Suprapubic skin (tissue), 4 donors: ENCODE data around the gene PAIP2. TPM values are rescaled to one million over a fixed set of nuclear protein-coding genes. Genes with fewer than 3 reads are reported as not detected.

Experiments
- DNase-seq, 2 donors: peaks; one replicate each; pipeline ENCODE4 v3.0.0-alpha.2; 2019; ENCODE audit warnings: low spot score in 2 of 2
- H3K27ac ChIP-seq: fragments of 200-600 bp; sonication (generic); one replicate; pipeline ENCODE4 v1.5.1; 2019
- H3K27me3 ChIP-seq: fragments of 200-600 bp; sonication (generic); one replicate; pipeline ENCODE4 v1.5.1; 2019
- H3K36me3 ChIP-seq: fragments of 200-600 bp; sonication (generic); one replicate; pipeline ENCODE4 v1.5.1; 2019
- H3K4me1 ChIP-seq: fragments of 200-600 bp; sonication (generic); one replicate; pipeline ENCODE4 v1.5.1; 2019
- H3K4me3 ChIP-seq: fragments of 200-600 bp; sonication (generic); one replicate; pipeline ENCODE4 v1.5.1; 2019; ENCODE audit warnings: mild to moderate bottlenecking
- H3K9me3 ChIP-seq: fragments of 200-600 bp; sonication (generic); one replicate; pipeline ENCODE4 v1.5.1; 2019
- EP300 ChIP-seq: sonication (generic); formaldehyde crosslinking; IDR thresholded peaks from one replicate; pipeline ENCODE4 v1.6.1; 2017; ENCODE audit warnings: antibody characterized with exemption
- POLR2A ChIP-seq, 2 donors: fragments of 450-650 bp; IDR thresholded peaks; one replicate each; pipeline ENCODE4 v1.6.1; 2017; ENCODE audit warnings: antibody characterized with exemption in 2 of 2, mild to moderate bottlenecking in 2 of 2, moderate library complexity in 2 of 2
- POLR2AphosphoS5 ChIP-seq, 3 donors: sonication (generic); formaldehyde crosslinking; IDR thresholded peaks; one replicate each; pipeline ENCODE4 v1.6.1; 2017; ENCODE audit warnings: antibody characterized with exemption in 3 of 3
- WGBS: methylation state at CpG from one replicate; pipeline ENCODE4 v1.1.5; 2018; 5-methylcytosine and 5-hydroxymethylcytosine counted together
- total RNA-seq, 4 donors: library from RNA; depleted of rRNA; stranded (reverse); fragments of >200 nt; gene quantifications; one replicate each; pipeline ENCODE4 v1.1.0, GENCODE V29; 2016
- TF ChIP-seq, protein P1 (sequence below), 2 donors: fragments of 200-600 bp in 1 of 2; fragments of 450-650 bp in 1 of 2; sonication (generic) in 1 of 2; IDR thresholded peaks; one replicate each; pipeline ENCODE4 v1.5.1; 2016 to 2019; ENCODE audit warnings: antibody characterized with exemption in 2 of 2, mild to moderate bottlenecking in 1 of 2, moderate library complexity in 1 of 2

Gene PAIP2
- total RNA-seq, 4 donors from 2014 or later: 50.3 to 71.0 (median 53.5) TPM

DNA sequence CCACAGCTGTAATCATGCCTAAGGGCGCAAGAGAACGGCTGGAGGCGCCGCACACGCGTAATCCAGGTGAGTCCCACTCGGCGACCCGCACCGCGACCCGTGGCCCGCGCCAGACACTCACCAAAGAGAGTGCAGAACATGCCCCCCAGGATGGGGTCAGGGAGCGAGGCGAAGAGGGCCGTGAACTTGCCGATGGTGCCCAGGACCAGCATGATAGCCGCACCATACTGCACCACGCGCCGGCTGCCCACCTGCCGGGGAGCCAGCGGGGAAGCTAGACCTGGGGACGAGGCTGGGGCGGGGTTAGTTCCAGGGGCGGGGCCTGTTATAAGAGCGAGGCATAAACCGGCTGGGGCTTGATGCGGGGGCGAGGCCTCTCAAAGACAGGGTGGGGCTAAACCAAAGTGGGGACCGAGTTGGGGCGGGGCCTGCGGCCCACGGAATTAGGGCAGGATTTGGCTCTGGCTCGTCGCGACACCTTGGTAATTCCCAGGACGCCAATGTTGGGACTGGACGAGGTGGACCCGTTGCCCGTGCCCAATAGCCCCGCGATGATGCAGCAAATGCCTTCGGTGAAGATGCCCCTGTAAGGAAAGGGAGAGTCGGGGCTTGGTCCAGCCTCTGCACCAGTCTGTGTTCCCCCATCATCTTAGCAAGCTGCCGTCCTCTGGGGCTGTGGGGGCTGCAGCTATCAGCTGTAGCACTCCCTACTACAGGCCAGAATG is 36.6 kb downstream of the PAIP2 start:
- no peak overlapping the region for H3K27ac ChIP-seq
- peaks cover 27% of the 10 kb centered on the region for H3K4me1 ChIP-seq
- no peak for TF ChIP-seq EP300
- TF ChIP-seq, protein P1, sequence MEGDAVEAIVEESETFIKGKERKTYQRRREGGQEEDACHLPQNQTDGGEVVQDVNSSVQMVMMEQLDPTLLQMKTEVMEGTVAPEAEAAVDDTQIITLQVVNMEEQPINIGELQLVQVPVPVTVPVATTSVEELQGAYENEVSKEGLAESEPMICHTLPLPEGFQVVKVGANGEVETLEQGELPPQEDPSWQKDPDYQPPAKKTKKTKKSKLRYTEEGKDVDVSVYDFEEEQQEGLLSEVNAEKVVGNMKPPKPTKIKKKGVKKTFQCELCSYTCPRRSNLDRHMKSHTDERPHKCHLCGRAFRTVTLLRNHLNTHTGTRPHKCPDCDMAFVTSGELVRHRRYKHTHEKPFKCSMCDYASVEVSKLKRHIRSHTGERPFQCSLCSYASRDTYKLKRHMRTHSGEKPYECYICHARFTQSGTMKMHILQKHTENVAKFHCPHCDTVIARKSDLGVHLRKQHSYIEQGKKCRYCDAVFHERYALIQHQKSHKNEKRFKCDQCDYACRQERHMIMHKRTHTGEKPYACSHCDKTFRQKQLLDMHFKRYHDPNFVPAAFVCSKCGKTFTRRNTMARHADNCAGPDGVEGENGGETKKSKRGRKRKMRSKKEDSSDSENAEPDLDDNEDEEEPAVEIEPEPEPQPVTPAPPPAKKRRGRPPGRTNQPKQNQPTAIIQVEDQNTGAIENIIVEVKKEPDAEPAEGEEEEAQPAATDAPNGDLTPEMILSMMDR (IDR thresholded peaks at IDR 0.05): no peak
- TF ChIP-seq POLR2AphosphoS5 (IDR thresholded peaks at IDR 0.05): no peak
- no peak for TF ChIP-seq POLR2A (IDR thresholded peaks at IDR 0.05)
- no peaks in the 10 kb centered on the region for H3K27me3 ChIP-seq
- peaks cover 8% of the 10 kb centered on the region for H3K36me3 ChIP-seq
- H3K4me3 ChIP-seq: no peak overlapping the region
- no peaks in the 10 kb centered on the region for H3K9me3 ChIP-seq
- peak; percentile 63 to 73 for DNase-seq
- WGBS: 65% methylated on average over 47 of the region's 47 CpGs

DNA sequence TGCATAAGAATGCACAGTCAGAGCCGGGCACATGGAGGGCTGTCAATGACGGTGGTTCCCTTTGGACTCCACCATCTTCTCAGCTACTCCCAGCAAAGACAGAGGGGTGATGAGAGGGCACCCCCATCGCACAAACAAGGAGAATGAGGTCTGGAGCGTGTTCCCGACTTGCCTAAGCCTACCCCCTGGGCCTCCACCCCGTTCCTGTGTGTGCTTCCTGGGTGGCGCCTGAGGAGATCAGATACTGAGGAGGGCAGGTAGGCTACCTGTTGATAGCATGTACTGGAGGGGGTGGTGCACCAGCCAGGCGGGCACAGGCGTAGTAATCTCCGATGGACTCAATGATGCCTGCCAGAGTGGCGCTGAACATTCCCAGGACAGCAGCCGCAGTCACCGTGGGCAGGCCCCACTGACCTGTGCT is 37.3 kb downstream of the PAIP2 start:
- TF ChIP-seq POLR2A (IDR thresholded peaks at IDR 0.05) (no peak), EP300 (no peak), POLR2AphosphoS5 (IDR thresholded peaks at IDR 0.05) (no peak)
- TF ChIP-seq, protein P1 (IDR thresholded peaks at IDR 0.05): no peak
- H3K27ac ChIP-seq: no peak overlapping the region
- peak; percentile 56 to 77 for DNase-seq

DNA sequence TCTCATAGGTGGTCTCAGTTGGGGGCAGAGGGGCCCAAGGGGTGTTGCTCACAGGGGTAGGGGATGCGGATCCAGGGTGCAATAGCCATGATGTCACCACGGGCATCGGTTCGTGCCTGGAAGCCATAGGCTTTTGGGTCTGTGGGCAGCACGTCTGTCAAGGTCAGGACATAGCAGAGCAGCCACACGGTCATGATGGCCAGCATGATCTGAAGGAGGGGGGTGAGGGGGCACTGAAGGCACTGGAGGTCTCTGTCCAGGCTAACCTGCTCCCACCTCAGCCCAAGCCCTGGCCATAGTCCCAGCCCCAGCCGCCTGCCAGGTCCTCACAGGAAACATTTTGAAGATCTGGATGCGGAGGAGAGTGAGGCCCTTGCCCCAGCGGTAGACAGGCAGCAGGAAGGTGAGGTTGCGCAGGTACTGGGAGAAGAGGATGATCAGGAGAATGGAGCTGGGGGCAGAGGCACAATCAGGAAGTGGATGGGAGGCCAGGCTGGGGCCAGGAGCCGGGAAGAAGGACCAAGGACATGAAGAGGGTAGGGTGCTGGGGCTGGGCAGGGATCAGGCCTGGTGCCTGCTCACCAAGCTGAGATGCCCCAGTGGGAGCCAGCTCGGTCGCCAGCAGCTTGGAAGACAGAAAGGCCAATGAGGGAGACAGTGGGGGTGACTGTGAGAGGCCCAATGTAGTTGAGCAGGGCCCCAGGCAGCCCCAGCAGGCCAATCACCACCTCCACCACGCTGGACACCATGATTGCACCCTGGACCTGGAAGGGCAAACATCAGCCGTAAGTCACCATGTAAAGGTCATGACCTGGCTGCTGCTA is 38.2 kb downstream of the PAIP2 start:
- DNase-seq: peak; percentile 52 to 75
- 91% methylated on average over 12 of the region's 15 CpGs for WGBS
- no peak overlapping the region for H3K4me3 ChIP-seq
- H3K4me1 ChIP-seq: peaks cover 33% of the 10 kb centered on the region
- H3K36me3 ChIP-seq: peaks cover 4% of the 10 kb centered on the region
- no peaks in the 10 kb centered on the region for H3K27me3 ChIP-seq
- TF ChIP-seq EP300 (no peak), POLR2A (IDR thresholded peaks at IDR 0.05) (no peak), POLR2AphosphoS5 (IDR thresholded peaks at IDR 0.05) (no peak)
- TF ChIP-seq, protein P1 (IDR thresholded peaks at IDR 0.05): no peak
- no peak overlapping the region for H3K27ac ChIP-seq
- H3K9me3 ChIP-seq: no peaks in the 10 kb centered on the region

More for the DNA sequence above, 37.3 kb downstream of the PAIP2 start:
- no peak overlapping the region for H3K4me3 ChIP-seq
- peaks cover 8% of the 10 kb centered on the region for H3K36me3 ChIP-seq
- 74% methylated on average over 10 of the region's 13 CpGs for whole genome bisulfite sequencing
- no peaks in the 10 kb centered on the region for H3K9me3 ChIP-seq
- no peaks in the 10 kb centered on the region for H3K27me3 ChIP-seq
- H3K4me1 ChIP-seq: peaks cover 28% of the 10 kb centered on the region

DNA sequence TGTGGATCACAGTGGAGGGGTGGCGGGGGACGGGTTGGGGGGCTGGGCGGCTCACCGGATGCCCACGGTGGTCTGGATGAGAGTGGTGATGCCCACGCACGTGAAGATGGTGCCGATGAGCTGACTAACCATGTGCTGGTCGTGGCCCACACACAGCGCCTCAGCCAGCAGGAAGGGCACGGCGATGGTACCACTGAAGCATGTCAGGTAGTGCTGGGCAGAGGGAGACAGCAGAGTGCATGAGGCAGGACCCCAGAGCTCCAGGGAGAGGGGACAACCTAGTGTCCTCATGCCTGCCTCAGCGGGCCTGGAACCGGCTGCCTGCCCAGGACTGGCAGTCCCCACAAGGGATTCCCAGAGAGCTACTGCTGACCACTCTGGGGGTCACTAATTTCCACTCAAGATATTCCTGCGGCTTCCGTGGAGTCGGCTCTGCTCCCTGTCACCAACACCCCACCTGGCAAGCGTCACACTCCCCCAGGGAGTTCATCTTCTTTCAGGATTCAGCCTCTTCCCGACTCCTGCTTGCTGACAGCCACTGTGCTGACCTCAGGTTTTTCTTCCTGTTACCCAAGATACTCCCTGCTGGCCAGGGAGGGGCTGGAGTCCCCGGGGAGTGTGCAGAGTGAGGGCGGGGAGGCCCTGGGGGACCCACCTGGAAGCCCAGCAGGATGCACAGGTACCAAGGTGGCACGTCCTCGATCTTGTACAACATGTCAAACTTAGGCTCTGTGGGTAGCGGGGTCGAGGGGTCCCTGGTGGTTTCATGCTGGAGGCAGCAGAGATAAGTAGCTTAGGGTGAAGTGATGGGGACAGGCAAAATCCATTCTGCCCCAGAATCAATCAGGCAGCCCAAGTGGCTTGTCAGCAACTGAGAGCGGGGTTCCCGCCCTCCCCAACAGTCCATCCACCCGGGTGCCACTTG is 40.4 kb downstream of the PAIP2 start:
- 87% methylated on average over 27 of the region's 28 CpGs for whole genome bisulfite sequencing
- Histone ChIP-seq H3K36me3 (no peaks in the 10 kb centered on the region), H3K27ac (no peak overlapping the region), H3K4me3 (no peak overlapping the region), H3K4me1 (peaks cover 44% of the 10 kb centered on the region), H3K27me3 (no peaks in the 10 kb centered on the region), H3K9me3 (no peaks in the 10 kb centered on the region)
- peak; percentile 55 to 75 for DNase-seq
- TF ChIP-seq POLR2AphosphoS5 (IDR thresholded peaks at IDR 0.05): no peak
- TF ChIP-seq, protein P1 (IDR thresholded peaks at IDR 0.05): no peak
- no peak for TF ChIP-seq EP300
- TF ChIP-seq POLR2A (IDR thresholded peaks at IDR 0.05): no peak
